A673 (cell line): Measurements from ENCODE around the gene THBS4. TPM values are rescaled to one million over a fixed set of nuclear protein-coding genes. Genes with fewer than 3 reads are reported as not detected.
A peak's percentile ranks its signal among the peaks of the same experiment; 100 is the strongest.
"Not testable (repeated sequence)": the region's sequence is repeated elsewhere in the genome, so short reads cannot be mapped to it uniquely, and the experiment has no call there.

Experiments
- BruUV-seq: library from RNA; stranded (reverse); fragments of 400-500 nt; replicated peaks from 2 replicates; lab custom pipeline; 2021; lab: Mats Ljungman, UMichigan
- CTCF ChIA-PET: fragments of 300-600 bp; sonication (Branson Sonifier 250); formaldehyde crosslinking; loops from one replicate; lab custom pipeline; 2022; ENCODE audit warnings: antibody characterized with exemption; lab: Charles Lee
- POLR2A ChIA-PET: fragments of 300-600 bp; sonication (Branson Sonifier 250); formaldehyde crosslinking; loops from one replicate; lab custom pipeline; 2022; ENCODE audit warnings: antibody characterized with exemption; ENCODE audit not compliant: low non-redundant PET; lab: Charles Lee
- DNase-seq: peaks from one replicate; pipeline ENCODE4 v3.0.0-alpha.2; 2015; ENCODE audit warnings: low spot score
- H3K27ac ChIP-seq: fragments of 200-600 bp; sonication (generic); 2 replicates; pipeline ENCODE4 v1.5.1; 2016; ENCODE audit warnings: mixed run types, low read depth, mild to moderate bottlenecking, mixed read lengths, antibody characterized with exemption, low read length; ENCODE audit not compliant: poor library complexity, severe bottlenecking
- H3K27me3 ChIP-seq: fragments of 200-600 bp; sonication (generic); replicated peaks from 2 replicates; pipeline ENCODE4 v1.6.1; 2017; ENCODE audit warnings: mixed run types, low read depth, mild to moderate bottlenecking, mixed read lengths, antibody characterized with exemption, low read length; ENCODE audit not compliant: insufficient read depth, poor library complexity
- H3K36me3 ChIP-seq: fragments of 200-600 bp; sonication (generic); 2 replicates; pipeline ENCODE4 v1.6.1; 2016; ENCODE audit warnings: mixed run types, mild to moderate bottlenecking, mixed read lengths, antibody characterized with exemption, low read length; ENCODE audit not compliant: insufficient read depth, poor library complexity, severe bottlenecking
- H3K4me1 ChIP-seq: fragments of 200-600 bp; sonication (generic); 2 replicates; pipeline ENCODE4 v1.6.1; 2017; ENCODE audit warnings: mixed run types, mild to moderate bottlenecking, mixed read lengths, antibody characterized with exemption, low read length; ENCODE audit not compliant: insufficient read depth, poor library complexity, severe bottlenecking
- H3K4me3 ChIP-seq: fragments of 200-600 bp; sonication (generic); 2 replicates; pipeline ENCODE4 v1.5.1; 2016; ENCODE audit warnings: low read depth, mixed run types, mild to moderate bottlenecking, mixed read lengths, low read length; ENCODE audit not compliant: poor library complexity, severe bottlenecking
- H3K9me3 ChIP-seq: fragments of 200-600 bp; sonication (generic); 2 replicates; pipeline ENCODE4 v1.6.1; 2016; ENCODE audit warnings: mixed run types, low read depth, mild to moderate bottlenecking, mixed read lengths, antibody characterized with exemption, low read length; ENCODE audit not compliant: poor library complexity, severe bottlenecking
- CTCF ChIP-seq: fragments of 300-800, 200-600 bp; sonication (generic); conservative IDR thresholded peaks from 2 replicates; pipeline ENCODE4 v1.5.1; 2017; ENCODE audit warnings: low read depth, mild to moderate bottlenecking, antibody characterized with exemption, low read length, moderate library complexity, mixed read lengths
- EZH2 ChIP-seq: fragments of 200-600 bp; sonication (generic); IDR thresholded peaks from 2 replicates; pipeline ENCODE4 v1.6.1; 2017; ENCODE audit warnings: borderline replicate concordance, low read depth, mild to moderate bottlenecking, mixed read lengths, antibody characterized with exemption, low read length; ENCODE audit not compliant: poor library complexity, severe bottlenecking
- intact Hi-C: fragments of 100-400 bp; cut with micrococcal nuclease; formaldehyde crosslinking; loops from one replicate; pipeline ENCODE4 v1.10.0; 2022; ENCODE audit not compliant: unreplicated experiment
- total RNA-seq: library from RNA; stranded (reverse); gene quantifications from 2 replicates; pipeline ENCODE4 v1.2.3, GENCODE V29; 2021

THBS4 gene
- total RNA-seq, 1 experiment from 2014 or later, result 0.43 TPM

- BruUV-seq, result no TSS peak
- intact Hi-C loops, result loop anchor here (1.0 to 5.0 kb wide), 8 partner anchors 91 to 1058 kb away; partner anchors contain the start of gene MTX3
- Histone ChIP-seq H3K4me1 (peaks cover 4% of the 10 kb centered on the region), H3K27me3 (no peaks in the 10 kb centered on the region), H3K27ac (no peak overlapping the region), H3K4me3 (peak overlapping the region; percentile 33), H3K36me3 (no peaks in the 10 kb centered on the region), H3K9me3 (no peaks in the 10 kb centered on the region)
- ChIA-PET POLR2A (no interaction called here), CTCF (interaction anchor here (0.6 to 1.7 kb wide), 16 partner anchors 9 to 1061 kb away, joined by 3 to 24 read pairs (median 4); no protein-coding TSS in a partner anchor)
- DNase-seq, result peak; percentile 87
- TF ChIP-seq CTCF (peak; percentile 79), EZH2 (no peak)
Measured at GRCh38 chr5:80083101-80083890, 48.1 kb downstream of the THBS4 start.

- POLR2A ChIA-PET, result no interaction called here
- no peak overlapping the region for H3K4me3 ChIP-seq
- DNase-seq, result no peak
- H3K4me1 ChIP-seq, result no peaks in the 10 kb centered on the region
- no peak overlapping the region for H3K27ac ChIP-seq
- TF ChIP-seq CTCF (no peak), EZH2 (no peak)
- CTCF ChIA-PET, result interaction anchor here (0.8 to 2.2 kb wide), 2 partner anchors 217 to 391 kb away, joined by 3 to 50 read pairs; no protein-coding TSS in a partner anchor
- H3K27me3 ChIP-seq, result no peaks in the 10 kb centered on the region
- BruUV-seq, result no TSS peak
- no peaks in the 10 kb centered on the region for H3K9me3 ChIP-seq
- intact Hi-C loops, result loop anchor here (1.0 to 10.0 kb wide), 4 partner anchors 184 to 580 kb away; partner anchors contain the start of gene FAM151B
- no peaks in the 10 kb centered on the region for H3K36me3 ChIP-seq
Measured at GRCh38 chr5:80090884-80091166, 55.7 kb downstream of the THBS4 start.

- not testable (repeated sequence) for H3K4me3 ChIP-seq, H3K27me3 ChIP-seq, H3K9me3 ChIP-seq, BruUV-seq, H3K36me3 ChIP-seq, H3K27ac ChIP-seq, H3K4me1 ChIP-seq
- DNase-seq, result peak; percentile 75
- ChIA-PET POLR2A (interaction anchor here (0.6 kb wide), 1 partner anchor 29 kb away, joined by 4 read pairs; no protein-coding TSS in a partner anchor), CTCF (interaction anchor here (0.6 to 2.2 kb wide), 9 partner anchors 8 to 1118 kb away, joined by 3 to 50 read pairs (median 9); no protein-coding TSS in a partner anchor)
- intact Hi-C loops, result loop anchor here (1.0 to 10.0 kb wide), 4 partner anchors 184 to 579 kb away; partner anchors contain the start of gene FAM151B
- peak; percentile 67 for TF ChIP-seq CTCF
Measured at GRCh38 chr5:80091792-80092192, 56.6 kb downstream of the THBS4 start.
